ENCODE measurements around the gene HERPUD2.

Gene HERPUD2

GRCh38 chr7:35617041-35617440 is 77.9 kb downstream of the HERPUD2 start:
- Histone ChIP-seq H3K4me3 (ENCODE audit: low read depth, low read length) (no peak overlapping the region), H3K36me3 (ENCODE audit: control insufficient read depth, insufficient read depth, low read length) (no peaks in the 10 kb centered on the region), H3K9me3 (ENCODE audit: control insufficient read depth, low read length) (no peaks in the 10 kb centered on the region), H3K27me3 (ENCODE audit: control insufficient read depth, insufficient read depth, low read length) (no peaks in the 10 kb centered on the region), H3K9ac (no peak overlapping the region), H3K79me2 (no peaks in the 10 kb centered on the region), H3K27ac (no peak overlapping the region), H3K4me2 (ENCODE audit: low read length) (no peak overlapping the region), H3K4me1 (no peaks in the 10 kb centered on the region), H2AFZ (no peak overlapping the region)
- TF ChIP-seq CTCF (IDR thresholded peaks at IDR 0.05), result no peak

- no peaks in the 10 kb centered on the region for H3K9me3 ChIP-seq (ENCODE audit: control insufficient read depth, low read length)
- H3K79me2 ChIP-seq, result no peaks in the 10 kb centered on the region
- no peak overlapping the region for H3K4me2 ChIP-seq (ENCODE audit: low read length)
- no peak for TF ChIP-seq CTCF (IDR thresholded peaks at IDR 0.05)
- H3K27ac ChIP-seq, result no peak overlapping the region
- no peak overlapping the region for H3K9ac ChIP-seq
- H3K4me3 ChIP-seq (ENCODE audit: low read depth, low read length), result no peak overlapping the region
- no peak overlapping the region for H2AFZ ChIP-seq
- no peaks in the 10 kb centered on the region for H3K4me1 ChIP-seq
- no peaks in the 10 kb centered on the region for H3K36me3 ChIP-seq (ENCODE audit: control insufficient read depth, insufficient read depth, low read length)
- H3K27me3 ChIP-seq (ENCODE audit: control insufficient read depth, insufficient read depth, low read length), result no peaks in the 10 kb centered on the region
These were observed 81.8 kb downstream of the HERPUD2 start for GRCh38 chr7:35613150-35613549.

- no peak overlapping the region for H3K4me2 ChIP-seq (ENCODE audit: low read length)
- no peak for TF ChIP-seq CTCF (IDR thresholded peaks at IDR 0.05)
- H3K27ac ChIP-seq, result no peak overlapping the region
- no peak overlapping the region for H2AFZ ChIP-seq
- no peaks in the 10 kb centered on the region for H3K79me2 ChIP-seq
- no peaks in the 10 kb centered on the region for H3K36me3 ChIP-seq (ENCODE audit: control insufficient read depth, insufficient read depth, low read length)
- no peaks in the 10 kb centered on the region for H3K9me3 ChIP-seq (ENCODE audit: control insufficient read depth, low read length)
- H3K4me3 ChIP-seq (ENCODE audit: low read depth, low read length), result no peak overlapping the region
- no peaks in the 10 kb centered on the region for H3K4me1 ChIP-seq
- H3K27me3 ChIP-seq (ENCODE audit: control insufficient read depth, insufficient read depth, low read length), result no peaks in the 10 kb centered on the region
- no peak overlapping the region for H3K9ac ChIP-seq
These were observed 89.2 kb downstream of the HERPUD2 start for GRCh38 chr7:35605760-35606159.

- H3K4me2 ChIP-seq (ENCODE audit: low read length), result no peak overlapping the region
- no peaks in the 10 kb centered on the region for H3K4me1 ChIP-seq
- H3K36me3 ChIP-seq (ENCODE audit: control insufficient read depth, insufficient read depth, low read length), result no peaks in the 10 kb centered on the region
- no peak overlapping the region for H3K4me3 ChIP-seq (ENCODE audit: low read depth, low read length)
- H2AFZ ChIP-seq, result no peak overlapping the region
- H3K27me3 ChIP-seq (ENCODE audit: control insufficient read depth, insufficient read depth, low read length), result no peaks in the 10 kb centered on the region
- no peak overlapping the region for H3K27ac ChIP-seq
- no peaks in the 10 kb centered on the region for H3K79me2 ChIP-seq
- no peaks in the 10 kb centered on the region for H3K9me3 ChIP-seq (ENCODE audit: control insufficient read depth, low read length)
- no peak overlapping the region for H3K9ac ChIP-seq
- no peak for TF ChIP-seq CTCF (IDR thresholded peaks at IDR 0.05)
These were observed 90.3 kb downstream of the HERPUD2 start for GRCh38 chr7:35604595-35604994.

- Histone ChIP-seq H3K36me3 (ENCODE audit: control insufficient read depth, insufficient read depth, low read length) (no peaks in the 10 kb centered on the region), H3K27ac (no peak overlapping the region), H3K9me3 (ENCODE audit: control insufficient read depth, low read length) (no peaks in the 10 kb centered on the region), H3K4me1 (no peaks in the 10 kb centered on the region), H3K4me2 (ENCODE audit: low read length) (no peak overlapping the region), H3K4me3 (ENCODE audit: low read depth, low read length) (no peak overlapping the region), H3K27me3 (ENCODE audit: control insufficient read depth, insufficient read depth, low read length) (no peaks in the 10 kb centered on the region), H3K9ac (no peak overlapping the region), H3K79me2 (no peaks in the 10 kb centered on the region), H2AFZ (no peak overlapping the region)
- TF ChIP-seq CTCF (IDR thresholded peaks at IDR 0.05), result no peak
These were observed 95.3 kb downstream of the HERPUD2 start for GRCh38 chr7:35599645-35600044.
